Measurements from ENCODE around the gene PLXND1.
"Not testable (repeated sequence)": the region's sequence is repeated elsewhere in the genome, so short reads cannot be mapped to it uniquely, and the experiment has no call there.

DNA sequence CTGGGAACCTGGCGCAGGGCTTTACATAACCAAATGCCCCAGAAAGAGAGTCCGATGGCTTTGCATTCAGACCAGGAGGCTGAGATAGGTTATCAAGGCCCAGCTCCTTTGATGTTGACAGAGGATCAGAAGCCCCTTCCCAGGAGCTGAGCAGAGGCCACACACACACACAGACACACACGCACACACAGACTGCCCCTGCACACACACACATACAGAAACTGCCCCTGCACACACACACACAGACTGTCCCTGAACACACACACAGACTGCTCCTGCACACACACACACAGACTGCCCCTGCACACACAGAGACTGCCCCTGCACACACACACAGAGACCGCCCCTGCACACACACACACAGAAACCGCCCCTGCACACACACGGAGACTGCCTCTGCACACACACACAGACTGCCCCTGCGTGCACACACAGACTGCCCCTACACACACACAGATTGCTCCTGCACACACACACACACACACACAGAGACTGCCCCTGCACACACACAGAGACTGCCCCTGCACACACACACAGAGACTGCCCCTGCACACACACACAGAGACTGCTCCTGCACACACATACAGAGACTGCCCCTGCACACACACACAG lies 90.5 kb downstream of the PLXND1 start:
- TF ChIP-seq POLR2AphosphoS5 (IDR thresholded peaks at IDR 0.05; ENCODE audit: borderline replicate concordance, low read depth, low read length); EZH2 (IDR thresholded peaks at IDR 0.05): not testable (repeated sequence)
